ENCODE measurements around the gene FRA10AC1.

FRA10AC1 gene

GRCh38 chr10:93622942-93623341, 79.5 kb downstream of the FRA10AC1 start:
- DNase-seq, result no peak

DNA sequence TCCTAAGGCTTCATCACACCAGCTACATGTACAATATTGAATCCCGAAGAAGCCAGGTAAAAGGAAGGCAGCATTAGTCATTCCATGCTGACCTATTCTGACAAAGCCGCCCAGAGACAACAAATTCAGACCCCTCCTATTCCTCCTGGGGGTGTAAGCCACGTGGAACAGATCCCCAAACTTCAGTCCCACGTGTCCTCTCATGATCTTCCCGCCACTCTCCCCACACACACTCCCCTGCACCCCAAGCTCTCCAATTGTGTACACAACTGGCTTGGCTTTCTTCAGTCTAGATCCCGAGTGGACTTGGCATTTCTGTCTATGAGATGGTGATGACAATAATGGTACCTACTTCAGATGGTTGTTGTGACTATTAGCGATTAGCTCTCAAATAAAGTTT, 81.5 kb downstream of the FRA10AC1 start:
- DNase-seq, result no peak
